Thyroid gland (tissue), 4 donors: Measurements from ENCODE around the gene SPATC1L.

Experiments used
- CTCF ChIP-seq, 6 experiments: fragments of 200-600 bp in 3 of 6; fragments of 450-650 bp in 3 of 6; sonication (generic) in 3 of 6; IDR thresholded peaks; one replicate each; pipeline ENCODE4 v1.5.1; 2016 to 2019; ENCODE audit warnings: antibody characterized with exemption in 6 of 6, mild to moderate bottlenecking in 2 of 6, inconsistent platforms in 1 of 6, moderate library complexity in 1 of 6
- POLR2A ChIP-seq, 2 donors: fragments of 450-650 bp; IDR thresholded peaks; one replicate each; pipeline ENCODE4 v1.6.1; 2017; ENCODE audit warnings: antibody characterized with exemption in 2 of 2, mild to moderate bottlenecking in 2 of 2, moderate library complexity in 1 of 2

GRCh38 chr21:46117586-46118315 is 66.5 kb downstream of the SPATC1L start:
- no peak for TF ChIP-seq POLR2A (IDR thresholded peaks at IDR 0.05)
- TF ChIP-seq CTCF (IDR thresholded peaks at IDR 0.05): no peak
